C1 segment of cervical spinal cord (tissue), 14 donors: ENCODE data around the gene GGN.
"Not testable (repeated sequence)": the region's sequence is repeated elsewhere in the genome, so short reads cannot be mapped to it uniquely, and the experiment has no call there.

Experiments
- DNase-seq, 14 donors: peaks; one replicate each; lab custom pipeline; 2025; lab: John Stamatoyannopoulos, UW

Gene GGN

DNA sequence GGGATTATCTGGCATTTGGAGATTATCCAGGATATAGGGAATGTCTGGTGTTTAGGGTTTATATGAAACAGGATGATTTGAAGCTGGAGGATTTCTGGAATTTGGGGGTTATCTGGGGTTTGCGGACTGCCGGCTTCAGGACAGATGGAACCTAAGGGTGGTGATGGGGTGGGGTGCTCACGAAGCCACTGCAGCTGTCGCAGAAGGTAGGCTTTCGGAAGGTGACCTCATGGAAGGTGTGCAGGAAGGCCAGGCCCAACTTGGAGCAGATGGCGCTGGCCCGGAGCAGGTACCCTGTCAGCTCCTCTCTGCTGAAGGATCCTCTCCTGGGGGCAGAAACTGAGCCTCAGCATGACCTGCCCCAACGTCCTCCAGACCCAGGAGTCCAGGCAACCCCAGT is 24.7 kb upstream of the GGN start:
- DNase-seq: no peak

DNA sequence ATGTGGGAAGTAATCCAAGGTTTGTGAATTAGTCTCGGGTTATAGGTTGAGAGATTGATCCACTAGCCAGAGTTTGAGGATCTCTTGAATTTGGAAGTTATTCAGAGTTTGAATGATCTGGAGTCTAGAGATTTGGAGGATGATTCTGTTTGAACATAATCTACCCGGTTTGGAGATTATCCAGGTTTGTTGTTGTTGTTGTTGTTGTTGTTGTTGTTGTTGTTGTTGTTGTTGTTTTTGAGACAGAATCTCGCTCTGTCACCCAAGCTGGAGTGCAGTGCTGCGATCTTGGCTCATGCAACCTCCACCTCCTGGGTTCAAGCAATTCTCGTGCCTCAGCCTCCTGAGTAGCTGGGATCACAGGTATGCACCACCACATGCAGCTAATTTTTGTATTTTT is 24.1 kb upstream of the GGN start:
- not testable (repeated sequence) for DNase-seq

DNA sequence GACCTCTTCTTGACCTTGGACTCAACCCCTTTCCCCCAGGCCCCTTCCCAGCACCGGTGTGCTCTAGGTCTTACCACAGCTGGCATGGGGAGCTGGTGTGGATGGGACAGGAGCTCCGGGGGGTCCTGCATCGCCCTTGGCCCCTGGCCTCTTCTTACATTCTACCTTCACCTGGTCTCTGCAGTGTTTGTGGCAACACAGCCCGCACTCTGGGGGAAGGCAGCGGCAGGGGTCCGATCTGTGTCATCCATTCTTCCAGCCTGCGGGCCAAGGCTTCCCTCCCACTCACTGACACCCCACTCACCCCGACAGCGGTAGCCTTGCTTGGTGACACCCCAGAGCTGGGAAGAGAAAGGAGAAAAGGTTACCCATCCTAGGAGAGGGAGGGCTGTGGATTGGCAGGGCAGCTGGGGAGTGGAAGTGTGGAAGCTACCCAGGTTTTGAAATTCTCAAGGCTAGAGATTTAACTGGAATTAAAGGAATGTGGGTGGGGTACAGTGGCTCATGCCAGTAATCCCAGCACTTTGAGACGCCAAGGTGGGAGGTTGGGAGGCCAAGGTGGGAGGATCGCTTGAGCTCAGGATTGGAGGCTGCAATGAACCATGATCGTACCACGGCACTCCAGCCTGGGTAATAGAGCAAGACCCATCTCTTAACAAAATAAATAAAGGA is 23.3 kb upstream of the GGN start:
- no peak for DNase-seq

DNA sequence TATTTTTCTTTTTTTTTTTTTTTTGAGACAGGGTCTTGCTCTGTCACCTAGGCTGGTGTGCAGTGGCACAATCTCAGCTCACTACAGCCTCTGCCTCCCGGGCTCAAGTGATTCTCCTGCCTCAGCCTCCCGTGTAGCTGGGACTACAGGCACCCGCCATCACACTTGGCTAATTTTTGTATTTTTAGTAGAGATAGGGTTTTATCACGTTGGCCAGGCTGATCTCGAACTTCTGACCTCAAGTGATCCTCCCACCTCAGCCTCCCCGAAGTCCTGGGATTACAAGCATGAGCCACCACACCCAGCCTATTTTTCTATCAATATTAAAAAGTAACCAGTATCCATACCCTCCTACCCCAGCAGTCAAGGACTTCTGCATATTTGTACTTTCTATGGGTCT is 22.6 kb upstream of the GGN start:
- not testable (repeated sequence) for DNase-seq

DNA sequence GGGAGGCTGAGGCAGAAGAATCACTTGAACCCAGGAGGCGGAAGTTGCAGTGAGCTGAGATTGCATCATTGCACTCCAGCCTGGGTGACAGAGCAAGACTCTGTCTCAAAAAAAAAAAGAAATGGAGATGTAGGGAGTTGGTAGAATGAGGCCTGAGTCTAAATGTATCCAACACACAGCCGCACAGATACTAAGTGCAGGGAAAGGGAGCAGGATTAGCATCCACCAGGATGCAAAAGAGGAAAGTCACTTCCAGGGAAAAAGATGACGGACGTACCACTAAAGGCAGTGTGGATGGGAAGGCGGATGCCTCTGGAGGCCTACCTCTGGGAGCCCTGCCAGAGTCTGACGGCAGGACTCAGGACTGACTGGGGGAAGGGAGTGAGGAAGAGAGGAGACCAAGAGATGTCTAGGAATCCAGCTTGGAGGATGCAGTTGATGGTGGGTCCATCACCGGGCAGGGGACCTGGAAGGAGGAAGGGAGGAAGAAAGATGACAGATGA is 21.8 kb upstream of the GGN start:
- no peak for DNase-seq

DNA sequence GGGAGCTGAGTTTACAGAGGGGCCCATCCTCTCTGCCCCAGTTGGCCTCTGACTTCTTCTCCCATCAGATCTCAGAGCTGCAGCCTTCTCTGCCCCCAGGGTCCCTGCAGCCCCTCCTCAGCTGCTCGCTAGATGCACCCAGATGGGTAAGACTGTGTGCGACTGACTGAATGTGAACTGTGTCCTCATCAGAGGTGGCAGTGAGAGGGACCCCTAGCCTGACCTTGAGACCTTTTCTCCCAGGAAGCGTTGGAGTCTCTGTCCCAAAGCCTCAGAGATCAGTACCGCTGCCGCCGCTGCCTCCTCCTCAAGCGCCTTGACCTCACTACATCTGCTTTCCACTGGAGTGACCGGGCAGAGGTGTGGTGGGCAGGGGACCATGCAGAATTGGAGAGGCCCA is 17.4 kb upstream of the GGN start:
- DNase-seq: no peak

DNA sequence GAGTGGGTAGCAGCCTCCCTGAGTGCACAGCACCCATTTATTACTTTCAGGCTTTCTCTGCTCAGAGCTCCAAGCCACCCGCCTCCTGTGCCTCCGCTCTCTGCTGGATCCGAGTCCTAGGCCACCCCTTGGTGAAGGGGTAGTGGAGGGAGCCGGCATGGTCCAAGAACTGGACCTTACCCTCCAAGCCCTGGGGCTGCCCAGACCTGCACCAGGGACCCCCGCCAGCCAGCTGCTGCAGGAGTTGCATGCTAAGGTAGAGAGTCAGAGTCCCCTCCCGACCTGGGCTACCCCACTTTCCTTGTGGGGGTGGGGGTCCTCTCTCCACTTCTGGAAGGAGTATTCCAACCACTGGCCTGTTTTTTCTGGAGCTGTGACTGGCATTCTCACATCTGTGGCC is 17.0 kb upstream of the GGN start:
- DNase-seq: no peak

DNA sequence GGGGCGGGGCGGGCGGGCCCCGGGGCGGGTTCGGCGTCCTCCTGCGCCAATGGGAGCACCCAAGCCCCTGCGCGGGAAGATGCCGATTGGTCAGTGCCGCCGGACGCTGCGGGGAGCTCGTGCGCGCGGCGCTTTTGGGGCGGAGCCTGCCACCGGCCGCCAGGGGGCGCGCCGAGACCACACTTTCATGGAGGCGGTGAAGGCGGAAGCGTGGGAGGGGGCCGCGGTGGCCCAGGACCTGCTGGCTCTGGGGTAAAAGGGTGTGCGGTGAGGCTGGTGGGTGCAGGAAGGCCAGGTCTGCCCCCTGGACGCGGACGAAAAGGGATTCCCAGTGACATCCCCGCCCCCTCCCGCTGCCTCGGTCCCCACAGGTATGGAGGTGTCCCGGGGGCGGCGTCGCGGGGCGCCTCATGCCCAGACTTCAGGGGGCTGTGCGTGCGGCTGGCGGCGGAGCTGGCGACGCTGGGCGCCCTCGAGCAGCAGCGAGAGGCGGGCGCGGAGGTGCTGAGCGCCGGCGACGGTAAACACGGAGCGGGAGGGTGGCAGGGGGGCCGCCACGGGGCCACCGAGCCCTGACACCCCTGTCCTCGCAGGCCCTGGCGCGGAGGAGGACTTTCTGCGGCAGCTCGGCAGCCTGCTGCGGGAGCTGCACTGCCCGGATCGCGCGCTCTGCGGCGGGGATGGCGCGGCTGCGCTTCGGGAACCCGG is 15.3 kb upstream of the GGN start, which contains the start of gene FAM98C:
Gene FAM98C (plus strand): TSS at position 127 of the 708 bp plus-strand sequence. CDS start 61 bp downstream, at position 188.
- peak; percentile 82 to 98 (median 94) for DNase-seq

DNA sequence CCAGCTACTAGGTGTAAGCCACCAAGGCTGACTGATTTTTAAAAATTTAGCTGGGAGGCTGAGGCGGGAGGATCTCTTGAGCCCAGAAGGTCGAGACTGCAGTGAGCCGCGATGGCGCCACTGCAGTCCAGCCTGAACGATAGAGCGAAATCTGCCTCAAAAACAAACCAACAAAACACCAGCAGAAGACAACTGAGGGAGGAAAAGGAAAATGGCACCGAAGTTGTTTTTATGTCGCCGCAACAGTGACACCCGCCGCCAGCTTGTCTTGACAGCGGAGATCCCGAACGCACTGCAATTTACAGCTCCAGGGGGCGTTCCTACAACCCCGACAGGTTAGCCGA is 14.8 kb upstream of the GGN start:
- no peak for DNase-seq

DNA sequence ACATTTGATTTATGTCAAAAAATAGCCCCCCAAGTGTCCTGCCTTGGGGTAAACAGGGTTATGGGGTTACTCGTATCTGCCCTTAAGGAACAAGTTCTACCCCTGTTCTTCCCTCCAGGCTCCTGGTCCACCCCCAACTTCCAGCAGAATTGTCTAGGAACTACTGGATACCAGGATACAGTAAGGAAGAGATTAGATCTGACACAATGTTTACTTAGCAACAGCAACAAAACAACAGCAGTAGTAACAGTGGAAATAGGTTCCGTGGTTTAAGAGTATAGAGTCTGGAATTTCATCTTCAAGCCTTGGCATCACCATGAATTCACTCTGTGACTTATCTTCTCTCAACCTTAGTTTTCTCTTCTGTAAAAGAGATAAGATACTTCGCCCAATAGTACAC is 13.3 kb upstream of the GGN start:
- no peak for DNase-seq

DNA sequence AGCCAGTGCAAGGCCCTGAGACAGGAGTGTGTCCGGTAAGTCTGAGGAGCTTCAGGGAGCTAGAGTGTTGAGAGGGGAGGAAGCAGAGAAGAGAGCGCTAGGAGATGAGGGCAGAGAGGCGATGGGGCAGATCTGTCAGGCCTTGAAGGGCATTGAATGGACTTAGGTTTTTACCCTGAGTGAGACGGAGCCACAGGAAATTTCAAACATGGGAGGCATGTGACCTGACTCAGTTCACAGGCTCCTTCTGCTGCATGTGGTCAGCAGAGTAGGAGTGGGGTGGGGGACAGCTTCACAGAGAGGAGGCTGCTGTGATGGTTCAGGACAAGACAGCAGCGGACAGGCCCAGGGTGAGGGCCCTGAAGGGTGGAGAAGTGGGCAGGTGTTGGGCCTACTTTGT is 12.5 kb upstream of the GGN start:
- no peak for DNase-seq

DNA sequence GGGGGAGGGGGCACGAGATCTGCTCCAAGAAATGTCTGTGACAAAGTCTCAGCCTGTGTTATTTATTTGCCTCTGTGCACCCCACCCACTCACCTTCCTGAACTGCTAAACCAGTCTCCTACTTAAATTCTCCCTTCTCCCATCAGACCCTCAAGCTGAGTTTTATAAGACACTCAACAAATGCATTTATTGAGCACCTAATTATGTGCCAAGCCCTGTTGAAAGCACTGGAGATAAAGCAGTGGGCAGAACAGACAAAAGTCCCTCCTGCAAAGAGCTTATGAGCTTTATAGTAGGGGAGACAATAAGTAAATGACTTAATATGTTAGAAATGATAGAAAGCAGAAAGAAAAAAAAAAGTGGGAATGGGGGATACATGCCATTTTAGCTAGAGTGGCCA is 11.7 kb upstream of the GGN start:
- DNase-seq: no peak

DNA sequence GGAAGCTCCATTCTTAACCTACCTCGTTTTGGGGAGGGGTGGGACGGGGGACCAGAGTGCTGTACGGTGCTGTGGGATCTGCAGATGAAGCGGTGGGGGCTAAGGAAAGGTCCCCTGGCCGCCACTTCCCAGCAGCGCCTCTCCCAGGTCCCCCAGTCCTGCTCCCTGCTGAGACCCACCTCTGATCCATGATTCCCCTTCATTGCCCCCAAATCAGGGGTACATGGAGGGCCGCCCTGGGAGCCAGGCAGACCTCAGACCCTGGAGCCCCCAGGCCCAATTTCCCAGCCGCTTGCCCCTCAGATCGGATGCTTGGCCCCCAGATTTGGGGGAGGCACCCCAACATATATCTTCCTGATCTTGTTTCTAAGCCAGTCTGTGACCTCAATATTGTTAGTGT is 11.2 kb upstream of the GGN start:
- DNase-seq: no peak

DNA sequence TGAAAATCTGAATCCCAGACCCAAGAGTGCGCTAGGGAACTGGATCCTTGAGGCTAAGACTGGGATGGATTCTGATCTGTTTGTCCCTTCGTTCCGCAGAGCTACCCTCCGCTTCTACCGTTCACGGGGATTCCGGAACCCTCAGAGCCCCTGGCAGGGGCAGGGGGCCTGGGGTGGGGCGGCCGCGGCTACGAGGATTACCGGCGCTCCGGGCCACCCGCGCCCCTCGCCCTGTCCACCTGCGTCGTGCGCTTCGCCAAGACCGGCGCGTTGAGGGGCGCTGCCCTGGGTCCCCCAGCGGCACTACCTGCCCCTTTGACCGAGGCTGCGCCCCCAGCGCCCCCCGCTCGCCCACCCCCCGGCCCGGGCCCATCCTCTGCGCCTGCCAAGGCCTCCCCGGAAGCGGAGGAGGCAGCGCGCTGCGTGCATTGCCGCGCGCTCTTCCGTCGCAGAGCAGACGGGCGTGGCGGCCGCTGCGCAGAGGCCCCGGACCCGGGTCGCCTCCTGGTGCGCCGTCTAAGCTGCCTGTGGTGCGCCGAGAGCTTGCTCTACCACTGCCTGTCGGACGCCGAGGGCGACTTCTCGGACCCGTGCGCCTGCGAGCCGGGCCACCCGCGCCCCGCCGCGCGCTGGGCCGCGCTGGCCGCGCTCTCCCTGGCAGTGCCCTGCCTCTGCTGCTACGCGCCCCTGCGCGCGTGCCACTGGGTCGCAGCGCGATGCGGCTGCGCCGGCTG is 7.7 kb upstream of the GGN start:
- no peak for DNase-seq

DNA sequence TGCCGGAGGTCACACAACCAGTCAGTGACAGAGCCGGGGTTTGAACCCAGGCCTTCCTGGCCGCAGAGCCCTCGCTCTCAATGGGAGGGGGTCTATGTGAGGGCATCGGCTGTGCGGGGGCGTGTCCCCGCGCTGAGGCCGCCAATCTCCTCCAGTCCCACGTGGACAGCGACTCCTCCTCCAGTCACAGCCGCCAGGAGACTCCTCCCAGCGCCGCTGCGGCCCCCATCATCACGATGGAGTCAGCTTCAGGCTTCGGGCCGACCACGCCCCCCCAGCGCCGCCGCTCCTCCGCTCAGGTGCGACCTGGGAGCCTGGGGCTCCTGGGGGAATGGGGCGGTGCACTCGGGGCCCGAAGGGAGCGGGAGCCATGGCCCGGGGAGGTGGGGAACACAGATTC is 6.7 kb upstream of the GGN start:
- no peak for DNase-seq

DNA sequence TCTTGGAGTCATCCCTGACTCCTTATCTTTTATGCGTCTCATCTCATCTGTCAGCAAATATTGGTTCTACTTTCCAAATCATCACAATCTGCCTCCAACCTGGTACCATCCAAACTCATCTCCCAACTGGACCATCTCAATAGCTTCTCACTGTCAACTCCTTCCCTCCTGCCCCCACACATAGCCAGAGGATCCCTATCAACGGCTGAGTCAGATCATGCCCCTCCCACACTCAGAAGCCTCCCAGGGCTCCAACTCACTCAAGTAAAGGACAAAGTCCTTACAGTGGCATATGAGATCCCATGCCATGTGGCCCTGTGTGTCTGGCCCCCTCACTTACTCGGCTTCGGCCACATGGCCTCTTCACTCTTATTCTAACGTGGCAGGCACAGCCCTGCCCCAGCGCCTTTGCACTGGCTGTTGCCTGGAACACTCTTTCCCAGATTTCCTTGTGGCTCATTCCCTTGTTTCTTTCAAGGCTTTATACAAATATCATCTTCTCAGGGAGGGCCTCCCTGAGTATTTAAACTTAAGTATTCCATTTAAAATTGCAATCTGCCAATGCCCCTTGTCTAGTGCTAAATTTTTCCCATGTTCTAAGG is 5.0 kb upstream of the GGN start:
- DNase-seq: no peak

DNA sequence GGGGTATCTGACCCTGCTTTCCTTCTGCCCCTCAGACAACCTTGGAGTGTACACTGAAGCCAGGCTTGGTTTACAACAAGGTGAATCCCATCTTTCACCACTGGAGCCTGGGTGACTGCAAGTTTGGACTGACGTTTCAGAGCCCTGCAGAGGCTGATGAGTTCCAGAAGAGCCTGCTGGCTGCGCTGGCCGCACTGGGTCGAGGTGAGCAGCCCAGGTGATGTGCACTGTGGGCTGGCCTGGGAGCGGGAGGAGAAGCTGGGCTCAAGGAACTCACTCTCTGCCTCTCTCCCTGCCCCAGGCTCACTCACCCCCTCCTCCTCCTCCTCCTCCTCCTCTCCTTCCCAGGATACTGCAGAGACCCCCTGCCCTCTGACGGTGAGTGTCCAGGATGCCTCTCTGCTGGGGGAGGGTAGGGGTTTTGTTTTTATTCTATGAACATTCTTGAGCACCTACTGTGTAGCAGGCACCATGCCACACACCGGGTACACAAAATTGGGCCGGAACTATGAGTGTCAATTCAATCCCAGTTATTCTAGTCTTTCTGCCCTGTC is 4.2 kb upstream of the GGN start:
- no peak for DNase-seq

DNA sequence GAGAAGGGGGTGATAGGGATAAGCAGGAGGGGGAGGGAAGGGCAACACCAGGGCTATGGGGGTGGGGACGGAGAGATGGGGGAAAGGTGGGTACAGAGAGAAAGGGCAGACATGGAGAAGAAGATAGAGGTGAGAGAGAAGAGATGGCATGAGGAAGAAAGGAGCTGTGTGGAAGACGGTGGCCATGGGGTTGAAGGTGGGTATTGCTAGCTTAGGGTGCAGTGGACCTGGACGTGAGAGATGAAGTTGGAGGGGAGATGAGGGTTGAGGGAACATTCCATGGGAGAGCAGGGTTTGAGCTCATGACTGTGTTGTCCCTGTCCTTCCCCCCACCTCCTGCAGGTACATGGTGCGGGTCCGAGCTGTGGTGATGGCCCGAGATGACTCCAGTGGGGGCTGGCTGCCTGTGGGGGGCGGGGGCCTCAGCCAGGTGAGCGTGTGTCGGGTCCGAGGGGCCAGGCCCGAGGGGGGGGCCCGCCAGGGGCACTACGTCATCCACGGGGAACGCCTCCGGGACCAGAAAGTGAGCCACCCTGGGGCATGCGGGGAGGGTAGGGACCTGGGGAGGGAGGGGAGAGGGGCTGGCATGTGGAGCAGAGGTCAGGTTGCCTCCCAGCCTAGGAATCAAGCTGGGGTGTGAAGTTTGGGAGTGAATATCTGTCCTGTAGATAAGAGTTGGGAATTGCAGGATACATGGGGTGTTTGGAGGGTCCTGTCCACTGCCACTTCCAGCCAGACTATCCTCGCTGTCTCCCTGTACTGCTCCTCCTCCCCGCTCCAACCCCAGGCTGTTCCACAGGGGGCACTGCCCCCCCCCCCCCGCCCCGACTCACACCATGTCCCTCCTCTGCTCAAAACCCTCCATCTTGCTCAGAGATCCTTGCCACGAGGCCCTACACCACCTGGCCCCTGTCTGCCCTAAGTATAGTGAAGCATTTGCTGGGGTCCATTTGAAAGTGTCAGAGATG is 2.4 kb upstream of the GGN start:
- no peak for DNase-seq

DNA sequence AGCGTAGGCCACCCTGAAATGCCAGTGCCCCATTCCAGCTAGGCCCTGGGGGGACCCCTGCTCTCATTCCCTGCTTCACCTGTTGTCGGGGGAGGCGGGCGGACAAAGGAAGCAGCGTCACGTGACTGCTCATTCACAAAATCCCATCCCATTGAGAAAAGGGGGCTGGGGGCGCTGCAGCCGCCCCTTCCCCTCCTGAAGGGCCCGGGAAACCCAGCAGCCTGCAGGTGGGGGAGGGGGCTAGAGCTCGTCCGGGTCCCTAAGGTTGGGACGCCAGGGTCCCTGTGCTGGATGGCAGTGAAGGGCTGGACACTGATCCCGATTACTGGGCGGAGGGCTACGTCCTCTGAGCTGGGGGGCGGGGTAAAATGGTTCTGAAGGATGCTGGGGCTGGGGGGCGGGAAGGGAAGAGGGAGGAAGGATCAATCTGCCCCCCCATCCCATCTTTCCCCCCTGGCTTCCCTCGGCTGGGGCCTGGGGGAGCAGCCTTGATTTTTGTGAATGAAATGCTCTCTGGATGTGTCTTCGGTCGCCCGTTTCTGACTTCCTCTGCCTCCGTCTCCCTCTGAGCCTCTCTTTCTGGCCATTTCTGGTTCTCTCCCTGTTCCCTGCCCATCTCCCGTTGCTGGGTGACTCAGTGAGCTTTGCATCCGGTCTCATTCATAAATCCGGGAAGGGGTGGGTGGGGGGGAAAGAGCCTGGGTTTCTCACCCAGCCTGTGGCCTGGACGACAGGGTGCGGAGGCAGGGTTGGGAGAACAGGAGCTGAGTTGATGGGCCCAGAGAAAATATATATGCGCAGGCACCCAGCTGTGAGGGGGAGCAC is 1.5 kb upstream of the GGN start:
- DNase-seq: peak in 4 of 14 donors; percentile 18 to 70 (median 46)
